Measurements from ENCODE around the gene ALKBH8. TPM values are rescaled to one million over a fixed set of nuclear protein-coding genes. Genes with fewer than 3 reads are reported as not detected.

Gene ALKBH8
- total RNA-seq, 3 donors from 2014 or later (not counting 1 experiment from before 2014, with no cell fraction given) = 6.9 to 11.8 (median 9.0) TPM

GRCh38 chr11:107608809-107609208 is 43.3 kb upstream of the ALKBH8 start:
- Histone ChIP-seq H3K36me3 (ENCODE audit: control insufficient read depth, insufficient read depth, low read length) (no peaks in the 10 kb centered on the region), H3K27me3 (ENCODE audit: control insufficient read depth, insufficient read depth, low read length) (no peaks in the 10 kb centered on the region), H3K9me3 (ENCODE audit: control insufficient read depth, insufficient read depth, low read length) (no peaks in the 10 kb centered on the region), H3K4me1 (ENCODE audit: control insufficient read depth, insufficient read depth, low read length) (no peaks in the 10 kb centered on the region), H3K27ac (ENCODE audit: low read length) (no peak overlapping the region), H3K4me3 (ENCODE audit: low read length) (no peak overlapping the region)
- no peak for DNase-seq
- no peaks in the 10 kb centered on the region for H3K4me1 Mint-ChIP-seq
- H3K27me3 Mint-ChIP-seq (ENCODE audit: low read depth in 2 of 2) = peaks cover 10 to 36% of the 10 kb centered on the region in 2 donors
- WGBS (ENCODE audit: insufficient coverage) = 48% methylated on average over 2 of the region's 2 CpGs
- no peak overlapping the region for H3K27ac Mint-ChIP-seq
- TF ChIP-seq CTCF (IDR thresholded peaks at IDR 0.05) = no peak
- H3K36me3 Mint-ChIP-seq = no peaks in the 10 kb centered on the region
- intact Hi-C loops (cut with micrococcal nuclease) = no loop called here
- H3K9me3 Mint-ChIP-seq = no peaks in the 10 kb centered on the region
- ATAC-seq = no peak
- H3K4me3 Mint-ChIP-seq = no peak overlapping the region

- Mint-ChIP-seq H3K27ac (no peak overlapping the region), H3K4me3 (no peak overlapping the region), H3K27me3 (ENCODE audit: low read depth in 2 of 2) (peaks cover 18 to 50% of the 10 kb centered on the region in 2 donors), H3K36me3 (no peaks in the 10 kb centered on the region), H3K9me3 (no peaks in the 10 kb centered on the region), H3K4me1 (no peaks in the 10 kb centered on the region)
- H3K4me3 ChIP-seq (ENCODE audit: low read length) = no peak overlapping the region
- ATAC-seq = no peak
- H3K9me3 ChIP-seq (ENCODE audit: control insufficient read depth, insufficient read depth, low read length) = no peaks in the 10 kb centered on the region
- no peak overlapping the region for H3K27ac ChIP-seq (ENCODE audit: low read length)
- no peak for TF ChIP-seq CTCF (IDR thresholded peaks at IDR 0.05)
- 90% methylated on average over 2 of the region's 3 CpGs for WGBS (ENCODE audit: insufficient coverage)
- intact Hi-C loops (cut with micrococcal nuclease) = no loop called here
- DNase-seq = peak in 1 of 2 donors; percentile 17
- H3K27me3 ChIP-seq (ENCODE audit: control insufficient read depth, insufficient read depth, low read length) = peaks cover 2% of the 10 kb centered on the region
- H3K4me1 ChIP-seq (ENCODE audit: control insufficient read depth, insufficient read depth, low read length) = no peaks in the 10 kb centered on the region
- no peaks in the 10 kb centered on the region for H3K36me3 ChIP-seq (ENCODE audit: control insufficient read depth, insufficient read depth, low read length)
Measured at GRCh38 chr11:107606141-107606540, 40.6 kb upstream of the ALKBH8 start.

DNA sequence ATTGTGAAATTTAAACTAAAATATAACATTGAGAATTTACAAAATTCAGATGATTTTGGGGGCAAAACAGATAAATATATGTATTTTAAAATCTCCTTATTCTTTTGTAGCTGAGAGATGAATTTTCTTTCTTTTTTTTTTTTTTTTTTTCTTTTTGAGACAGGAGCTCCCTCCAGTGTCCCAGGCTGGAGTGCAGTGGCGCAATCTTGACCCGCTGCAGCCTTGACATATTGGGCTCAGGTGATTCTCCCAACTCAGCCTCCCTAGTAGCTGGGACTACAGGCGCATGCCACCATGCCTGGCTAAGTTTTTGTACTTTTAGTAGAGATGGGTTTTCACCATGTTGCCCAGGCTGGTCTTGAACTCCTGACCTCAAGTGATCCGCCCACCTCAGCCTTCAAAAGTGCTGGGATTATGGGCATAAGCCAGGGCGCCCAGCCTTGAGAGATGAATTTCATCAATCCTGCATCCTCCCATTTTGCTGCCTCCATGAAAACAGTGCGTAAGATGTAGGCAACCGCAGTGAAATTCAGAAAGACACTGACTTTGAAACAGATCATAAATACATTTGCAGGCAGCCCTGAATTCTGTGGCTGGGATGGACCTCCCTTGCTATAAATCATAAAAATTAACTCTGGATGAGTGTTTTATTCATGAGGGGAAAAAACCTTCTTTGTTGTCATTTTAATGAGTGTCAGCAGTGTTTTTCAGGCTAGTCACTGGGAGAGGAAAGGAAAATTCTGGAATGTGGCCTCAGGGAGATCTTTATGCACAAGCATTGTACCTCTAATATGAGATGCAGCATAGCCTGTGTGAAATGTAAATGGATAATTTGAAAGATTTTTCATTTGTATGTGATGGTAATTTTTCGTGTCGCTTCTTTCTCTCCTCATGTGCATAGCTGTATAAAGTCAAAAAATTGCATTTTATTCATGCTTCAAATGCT is 39.8 kb upstream of the ALKBH8 start:
- H3K27ac Mint-ChIP-seq = no peak overlapping the region
- DNase-seq = no peak
- H3K4me3 ChIP-seq (ENCODE audit: low read length) = no peak overlapping the region
- no peak overlapping the region for H3K4me3 Mint-ChIP-seq
- H3K36me3 Mint-ChIP-seq = no peaks in the 10 kb centered on the region
- intact Hi-C loops (cut with micrococcal nuclease) = no loop called here
- H3K36me3 ChIP-seq (ENCODE audit: control insufficient read depth, insufficient read depth, low read length) = no peaks in the 10 kb centered on the region
- ATAC-seq = no peak
- 98% methylated on average over 9 of the region's 9 CpGs for WGBS (ENCODE audit: insufficient coverage)
- H3K27ac ChIP-seq (ENCODE audit: low read length) = no peak overlapping the region
- no peaks in the 10 kb centered on the region for H3K9me3 Mint-ChIP-seq
- peaks cover 2% of the 10 kb centered on the region for H3K27me3 ChIP-seq (ENCODE audit: control insufficient read depth, insufficient read depth, low read length)
- TF ChIP-seq CTCF (IDR thresholded peaks at IDR 0.05) = no peak
- peaks cover 15 to 53% of the 10 kb centered on the region in 2 donors for H3K27me3 Mint-ChIP-seq (ENCODE audit: low read depth in 2 of 2)
- no peaks in the 10 kb centered on the region for H3K9me3 ChIP-seq (ENCODE audit: control insufficient read depth, insufficient read depth, low read length)
- H3K4me1 ChIP-seq (ENCODE audit: control insufficient read depth, insufficient read depth, low read length) = no peaks in the 10 kb centered on the region
- H3K4me1 Mint-ChIP-seq = no peaks in the 10 kb centered on the region
